Superior temporal gyrus (tissue), 1 donor: ENCODE results near the gene CNTNAP5.

Experiments
- DNase-seq: peaks from one replicate; pipeline ENCODE4 v3.0.0-alpha.2; 2016; ENCODE audit errors: extremely low spot score

The CNTNAP5 gene

DNA sequence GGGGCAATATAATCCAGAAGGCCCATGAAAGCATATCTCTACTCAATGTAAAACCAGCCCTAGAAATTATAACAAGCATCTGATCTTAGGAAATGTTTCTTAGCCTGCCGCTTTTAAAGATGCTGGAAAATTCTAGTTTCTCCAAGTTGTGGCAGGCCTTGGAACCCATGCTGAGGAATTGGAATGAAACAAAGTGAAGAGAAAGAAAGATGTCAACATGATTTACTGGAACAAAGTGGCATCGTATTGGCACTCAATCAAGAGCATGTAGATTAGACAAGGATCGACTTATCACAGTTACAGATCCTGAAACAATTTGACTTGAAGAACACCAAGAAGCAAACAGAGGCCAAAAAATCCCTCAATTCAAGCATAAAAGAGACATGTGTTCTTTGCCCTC, 28.7 kb downstream of the CNTNAP5 start:
- DNase-seq, result no peak

GRCh38 chr2:124063596-124063995, 38.5 kb downstream of the CNTNAP5 start:
- DNase-seq, result no peak

DNA sequence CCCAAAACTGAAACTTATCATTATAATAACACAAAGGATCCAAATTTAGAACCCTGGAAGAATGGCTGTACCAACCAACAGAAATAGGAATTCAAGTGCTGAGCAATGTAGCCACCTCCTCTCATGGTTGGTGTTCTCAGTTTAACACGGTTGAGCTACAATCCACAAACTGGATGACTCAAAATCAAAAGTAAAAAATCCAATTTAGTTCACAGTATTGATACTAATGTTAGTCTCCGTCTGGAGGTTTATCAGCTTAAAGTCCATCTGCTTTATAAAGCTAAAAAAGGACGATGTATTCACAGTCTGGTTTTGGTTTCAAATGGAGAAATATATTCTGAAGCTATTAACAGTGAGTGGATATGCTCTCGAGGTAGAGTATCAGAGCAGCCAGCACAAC, 40.5 kb downstream of the CNTNAP5 start:
- peak; percentile 60 for DNase-seq

GRCh38 chr2:124066776-124067175, 41.7 kb downstream of the CNTNAP5 start:
- no peak for DNase-seq

DNA sequence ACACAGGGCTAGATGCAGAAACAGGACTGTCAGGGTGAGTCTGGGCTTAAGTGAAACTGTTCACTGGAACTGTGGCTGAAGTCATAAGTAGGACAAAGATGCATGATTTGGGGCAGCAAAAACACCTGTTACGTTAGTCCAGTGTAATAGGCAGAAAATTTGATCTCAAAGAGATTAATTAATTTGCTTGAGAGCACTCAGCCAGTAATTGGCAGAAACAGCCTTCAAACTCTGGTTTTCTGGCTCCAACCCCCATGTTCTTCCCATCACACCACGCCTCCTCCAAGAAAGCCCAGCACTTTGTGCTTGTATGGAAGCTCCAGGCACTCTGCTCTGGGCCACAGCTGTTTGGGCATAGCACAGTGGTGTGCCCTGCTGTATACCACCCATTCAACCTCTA, 54.0 kb downstream of the CNTNAP5 start:
- DNase-seq, result no peak

DNA sequence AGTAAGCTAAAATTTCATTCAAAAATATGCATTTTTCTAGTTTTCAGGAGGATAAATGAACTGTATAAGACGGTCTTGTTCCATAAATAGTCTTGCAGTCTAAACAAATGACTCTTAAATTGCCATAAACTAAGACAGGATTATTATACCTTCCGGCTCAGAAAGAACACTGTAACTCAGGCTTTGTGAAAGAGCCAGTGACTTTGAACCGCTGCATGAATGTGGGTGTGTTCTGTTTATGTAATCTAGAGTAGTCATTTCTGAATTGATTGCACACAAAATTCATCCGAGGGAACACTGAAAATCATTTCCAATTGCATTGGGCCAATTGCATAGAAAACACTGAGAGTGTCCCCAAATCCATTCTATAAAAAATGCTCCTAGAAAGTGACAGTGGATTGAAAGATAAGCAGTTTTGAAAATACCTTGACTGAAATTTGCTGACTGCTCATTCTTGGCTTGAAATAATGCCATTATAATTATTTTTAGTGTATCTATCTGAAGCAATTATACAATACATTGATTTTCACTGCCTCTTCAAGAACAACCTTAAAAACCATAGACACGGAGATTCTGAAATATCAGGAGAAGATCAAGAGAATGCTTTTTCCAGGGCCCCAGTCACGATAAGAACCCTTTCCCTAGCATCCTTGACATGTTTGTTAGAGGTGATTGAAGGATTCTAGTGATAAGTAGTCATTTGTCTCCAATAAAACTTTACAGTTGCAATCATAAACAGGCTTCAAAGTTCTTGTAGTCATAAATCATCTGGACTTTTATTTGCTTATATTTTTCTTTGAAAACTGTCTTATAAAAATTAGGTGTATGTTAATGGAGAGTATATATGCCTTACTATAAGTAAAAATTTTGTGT, 55.4 kb downstream of the CNTNAP5 start:
- no peak for DNase-seq

- DNase-seq, result no peak
These were observed 56.1 kb downstream of the CNTNAP5 start for GRCh38 chr2:124081154-124081716.

DNA sequence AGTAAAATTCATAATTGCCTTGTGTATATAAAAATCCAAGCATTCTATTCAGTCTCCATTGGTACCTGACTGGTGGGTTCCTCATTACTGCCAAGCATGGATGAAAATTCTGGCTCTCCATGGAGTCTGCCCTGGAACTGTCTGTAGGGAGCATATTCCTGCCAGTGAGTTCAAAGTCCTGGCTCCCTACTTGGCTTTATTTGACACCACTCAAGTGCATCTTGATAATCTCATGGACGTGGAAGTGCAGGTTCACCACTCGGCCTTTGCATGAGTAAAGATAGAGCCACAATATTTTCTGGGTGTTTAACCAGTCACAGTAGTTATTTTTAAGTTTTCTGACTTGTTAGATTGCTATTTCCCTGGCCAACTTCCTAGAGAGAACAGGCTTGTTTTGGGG, 63.5 kb downstream of the CNTNAP5 start:
- DNase-seq, result no peak

GRCh38 chr2:124091721-124092120, 66.6 kb downstream of the CNTNAP5 start:
- DNase-seq, result no peak

DNA sequence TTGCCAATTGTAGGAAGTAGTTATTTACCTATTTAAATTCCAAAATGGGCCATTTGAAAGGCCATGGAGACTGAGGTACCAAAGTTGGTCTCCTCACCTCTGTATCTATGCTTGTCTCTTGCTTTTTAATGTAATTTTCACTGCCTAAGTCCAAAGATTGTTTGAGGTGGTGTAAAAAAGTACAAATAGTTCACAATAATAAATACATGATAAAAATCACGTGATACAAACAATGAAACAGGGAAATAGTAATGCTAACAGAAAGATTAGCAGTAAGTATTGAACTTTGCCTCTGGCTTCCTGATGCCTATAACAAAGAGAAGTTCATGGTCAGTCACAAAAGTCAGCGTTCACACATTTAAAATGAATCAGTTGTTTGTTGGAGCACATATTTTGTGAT, 67.6 kb downstream of the CNTNAP5 start:
- no peak for DNase-seq

DNA sequence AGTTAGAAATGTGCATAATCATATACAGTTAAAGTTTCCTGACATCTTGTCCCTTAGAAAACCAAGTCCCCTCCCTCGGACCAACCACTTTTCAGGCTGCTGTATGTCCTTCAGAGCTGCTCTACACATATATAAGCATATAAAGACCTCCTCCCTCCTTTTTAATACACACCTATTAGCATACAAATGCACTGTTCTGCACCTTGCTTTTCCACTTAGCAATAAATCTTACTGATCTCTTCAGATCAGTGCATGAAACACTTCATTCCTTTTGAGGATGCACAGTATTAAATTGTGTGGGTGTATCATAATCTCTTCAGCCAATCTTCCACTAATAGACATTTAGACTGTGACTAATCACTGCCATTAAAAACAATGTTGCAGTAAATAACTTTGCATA, 79.8 kb downstream of the CNTNAP5 start:
- no peak for DNase-seq

GRCh38 chr2:124112206-124112605, 87.1 kb downstream of the CNTNAP5 start:
- no peak for DNase-seq

DNA sequence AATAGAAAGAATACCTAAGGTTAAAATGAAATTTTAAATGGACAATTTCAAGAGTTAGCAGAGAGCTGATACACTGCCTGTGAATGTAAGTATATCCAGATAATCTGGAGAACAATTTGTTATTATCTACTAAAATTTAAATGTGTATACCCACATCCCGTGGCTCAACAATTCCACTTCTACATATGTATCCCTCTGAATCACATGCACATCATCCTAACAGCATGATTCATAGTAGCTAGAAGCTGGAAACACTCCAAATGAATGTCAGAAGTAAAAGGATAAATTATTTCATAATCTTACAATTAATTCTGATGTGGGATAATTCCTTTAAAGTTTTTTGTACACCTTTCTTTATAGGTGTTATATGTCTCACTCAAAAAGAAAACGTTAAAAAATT, 87.9 kb downstream of the CNTNAP5 start:
- no peak for DNase-seq

GRCh38 chr2:124120246-124120645, 95.2 kb downstream of the CNTNAP5 start:
- DNase-seq, result no peak

GRCh38 chr2:124121106-124121505, 96.0 kb downstream of the CNTNAP5 start:
- no peak for DNase-seq

DNA sequence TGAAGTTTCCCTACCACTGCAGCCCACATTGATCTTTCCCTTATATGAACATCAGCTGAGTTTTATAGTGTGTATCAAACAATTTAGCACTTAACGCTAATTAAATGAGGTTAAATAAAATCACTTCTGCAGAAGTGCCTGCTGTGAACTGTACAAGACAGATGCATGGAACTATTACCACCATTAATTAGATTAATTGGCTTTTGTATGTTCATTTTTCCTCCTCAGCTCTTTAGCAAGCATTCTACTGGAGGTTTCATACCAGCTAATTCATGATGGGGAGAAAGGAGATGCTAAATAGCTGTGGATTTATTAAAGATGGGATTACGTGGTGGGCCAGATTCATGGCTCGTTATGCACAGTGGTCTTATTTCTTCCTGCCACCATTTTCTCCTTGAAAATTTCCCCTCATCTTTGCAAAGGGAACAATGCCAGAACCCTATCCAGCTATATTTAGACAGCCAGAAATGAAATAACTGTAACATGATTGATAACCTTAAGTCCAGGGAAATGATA, 96.7 kb downstream of the CNTNAP5 start:
- no peak for DNase-seq

GRCh38 chr2:124122340-124122739, 97.3 kb downstream of the CNTNAP5 start:
- DNase-seq, result no peak

GRCh38 chr2:124131276-124131675, 106.2 kb downstream of the CNTNAP5 start:
- DNase-seq, result no peak

GRCh38 chr2:124136110-124136509, 111.0 kb downstream of the CNTNAP5 start:
- DNase-seq, result no peak

- DNase-seq, result no peak
These were observed 113.0 kb downstream of the CNTNAP5 start for GRCh38 chr2:124138076-124138475.

DNA sequence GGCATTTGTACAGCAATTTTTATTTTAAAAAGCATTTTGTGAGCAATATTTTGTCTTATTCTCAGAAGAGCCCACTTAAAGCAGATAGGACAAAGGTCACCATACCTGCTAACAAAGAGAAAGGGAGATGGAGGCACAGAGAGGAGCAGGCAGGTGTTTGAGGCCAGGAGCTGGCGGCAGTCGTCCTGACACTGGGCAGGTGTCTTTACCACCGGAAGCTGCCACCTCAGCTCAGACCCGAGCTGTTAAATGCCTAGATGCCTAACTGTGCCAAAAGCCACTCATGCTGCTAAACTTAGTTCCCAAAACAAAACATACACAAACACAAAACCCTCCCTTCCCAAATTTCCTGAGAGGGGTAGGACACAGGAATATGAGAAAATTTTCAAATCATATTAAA, 120.9 kb downstream of the CNTNAP5 start:
- DNase-seq, result no peak

- no peak for DNase-seq
These were observed 122.5 kb downstream of the CNTNAP5 start for GRCh38 chr2:124147552-124147951.

DNA sequence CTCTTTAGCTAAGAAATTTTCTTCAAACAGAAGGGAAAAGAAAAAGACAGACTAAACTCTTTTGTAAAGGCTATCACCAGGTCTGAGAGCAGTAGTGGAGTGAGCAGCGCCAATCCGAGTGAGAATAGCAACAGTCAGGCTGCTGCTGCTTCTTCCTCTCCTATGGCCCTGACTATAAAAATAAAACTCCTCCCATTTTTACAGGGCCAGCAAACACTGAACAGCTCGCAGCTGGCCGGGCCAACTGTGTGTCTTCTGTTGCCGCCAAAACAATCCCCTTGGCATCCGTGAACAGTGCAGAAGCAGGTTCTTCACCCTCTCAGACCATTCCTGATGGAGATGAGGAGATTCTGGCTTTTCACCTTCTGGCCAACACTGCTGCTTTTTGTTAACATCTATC, 124.5 kb downstream of the CNTNAP5 start:
- DNase-seq, result no peak
